Ovary (tissue), 9 donors: ENCODE data around the gene GUCY1A1. TPM values are rescaled to one million over a fixed set of nuclear protein-coding genes. Genes with fewer than 3 reads are reported as not detected.

Experiments
- DNase-seq, 5 donors: peaks; one replicate each; pipeline ENCODE4 v3.0.0-alpha.2; 2019 to 2020
- H3K27ac ChIP-seq, 2 donors: fragments of 200-600 bp; one replicate each; pipeline versions ENCODE4 v1.5.1 to v1.8.0; 2019 to 2022
- H3K27me3 ChIP-seq: fragments of 200-600 bp; one replicate; pipeline ENCODE4 v1.8.0; 2022
- H3K36me3 ChIP-seq: fragments of 200-600 bp; sonication (generic); one replicate; pipeline ENCODE4 v1.5.1; 2019
- H3K4me1 ChIP-seq: one replicate; pipeline ENCODE4 v1.8.1; 2013; ENCODE audit warnings: mild to moderate bottlenecking, moderate library complexity; ENCODE audit not compliant: insufficient read depth
- H3K4me3 ChIP-seq: fragments of 200-600 bp; sonication (generic); one replicate; pipeline ENCODE4 v1.5.1; 2017
- H3K9me3 ChIP-seq, 2 donors: fragments of 200-600 bp in 1 of 2; sonication (generic) in 1 of 2; one replicate each; pipeline versions ENCODE4 v1.5.1 to v1.8.1; 2013 to 2019; ENCODE audit warnings: mild to moderate bottlenecking in 1 of 2, moderate library complexity in 1 of 2
- CTCF ChIP-seq, 3 donors: fragments of 450-650 bp in 2 of 3; fragments of 200-600 bp in 1 of 3; IDR thresholded peaks; one replicate each; pipeline versions ENCODE4 v1.5.1 to v1.8.0; 2016 to 2022; ENCODE audit warnings: antibody characterized with exemption in 3 of 3, mild to moderate bottlenecking in 1 of 3
- EP300 ChIP-seq: sonication (generic); formaldehyde crosslinking; IDR thresholded peaks from one replicate; pipeline ENCODE4 v1.6.1; 2017; ENCODE audit warnings: antibody characterized with exemption
- POLR2A ChIP-seq: fragments of 450-650 bp; IDR thresholded peaks from one replicate; pipeline ENCODE4 v1.6.1; 2017; ENCODE audit warnings: antibody characterized with exemption, mild to moderate bottlenecking, moderate library complexity
- WGBS, 3 donors: extraction: QIAGEN DNeasy Blood & Tissue Kit in 1 of 3; methylation state at CpG; one replicate each; pipeline versions ENCODE4 v1.1.5 to v1.1.7; 2013 to 2017; 5-methylcytosine and 5-hydroxymethylcytosine counted together
- intact Hi-C, 4 donors: fragments of 100-400 bp; cut with DNase I; formaldehyde crosslinking; loops; one replicate each; pipeline versions ENCODE4 v1.11.0 to v1.15.1; 2022 to 2023
- polyA plus RNA-seq, 2 donors: library from polyadenylated mRNA; stranded (reverse); fragments of 200-250 nt in 1 of 2; fragments of 350-450 nt in 1 of 2; fragmentation: Illumina TruSeq in 1 of 2; extraction: RNeasy Lipid Tissue Mini Kit (QIAGEN cat#74804) in 1 of 2; gene quantifications; one replicate each; pipeline ENCODE4 v1.2.3, GENCODE V29; 2013 to 2014
- total RNA-seq, 7 donors: library from RNA; depleted of rRNA in 2 of 7; stranded (reverse); fragments of >200 nt in 2 of 7; fragmentation: NEBNext Ultra II Directional in 3 of 7; extraction: Animal tissue kit (Norgen Biotek cat#: 25700) in 3 of 7; gene quantifications; one replicate each; pipeline versions ENCODE4 v1.1.0 to v1.2.4, GENCODE V29; 2016 to 2023
- donor health status: DM: no; HTN: no; CAD: no; lungs with moderate emphysema.
- donor health status: DM: no; HTN: no; CAD: no.
- donor health status: Bipolar disorder and iron deficiency.
- donor health status: DM: yes; HTN: yes; CAD: no.
- donor health status: DM: no; HTN: no; CAD: no.
- donor health status: DM: yes; HTN: yes; CAD: no.

The GUCY1A1 gene
- total and polyA plus RNA-seq, 9 donors, result 3.0 to 26.9 (median 6.4) TPM

DNA sequence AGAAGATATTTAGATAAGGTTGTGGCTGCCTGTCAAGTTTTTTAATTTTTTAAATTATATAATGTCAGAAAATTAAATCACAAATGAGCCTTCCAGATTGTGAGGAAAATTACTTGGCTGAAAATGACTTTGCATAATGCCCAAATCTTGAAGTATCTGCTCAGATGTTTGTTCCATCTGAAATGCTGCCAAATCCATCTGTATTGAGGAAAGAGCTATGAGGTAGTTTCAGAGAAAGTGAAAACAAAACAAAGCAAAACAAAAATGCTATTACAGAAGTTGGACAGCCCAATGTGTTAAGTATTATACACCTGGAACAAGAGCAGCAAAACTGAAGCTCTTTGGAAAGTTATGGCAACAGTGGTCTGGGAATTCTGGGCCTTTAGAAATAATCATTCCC lies 68.8 kb downstream of the GUCY1A1 start:
- TF ChIP-seq EP300 (no peak), CTCF (IDR thresholded peaks at IDR 0.05) (no peak), POLR2A (no peak)
- intact Hi-C loops, result no loop called here
- Histone ChIP-seq H3K9me3 (no peaks in the 10 kb centered on the region), H3K4me1 (no peaks in the 10 kb centered on the region), H3K36me3 (no peaks in the 10 kb centered on the region), H3K27ac (no peak overlapping the region), H3K27me3 (no peaks in the 10 kb centered on the region), H3K4me3 (no peak overlapping the region)
- DNase-seq, result no peak

DNA sequence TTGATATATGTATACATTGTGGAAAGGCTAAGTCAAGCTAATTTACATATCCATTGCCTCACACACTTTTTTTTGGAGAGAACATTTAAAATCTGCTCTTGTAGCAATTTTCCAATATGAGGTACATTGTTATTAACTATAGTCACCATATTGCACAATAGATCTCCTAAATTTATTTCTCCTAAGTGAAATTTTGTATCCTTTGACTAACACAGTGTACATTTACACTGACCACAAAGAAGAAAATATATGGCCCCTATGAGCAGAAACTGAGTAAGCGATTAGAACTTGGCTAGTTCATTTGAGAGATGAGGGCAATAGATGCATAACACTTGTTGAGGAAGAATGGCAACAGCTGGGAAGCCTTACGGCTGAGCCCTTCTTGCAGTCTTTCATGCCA lies 71.9 kb downstream of the GUCY1A1 start:
- TF ChIP-seq POLR2A (no peak), EP300 (no peak), CTCF (IDR thresholded peaks at IDR 0.05) (no peak)
- H3K4me3 ChIP-seq, result no peak overlapping the region
- H3K4me1 ChIP-seq, result no peaks in the 10 kb centered on the region
- no peak for DNase-seq
- no peaks in the 10 kb centered on the region for H3K36me3 ChIP-seq
- no peak overlapping the region for H3K27ac ChIP-seq
- intact Hi-C loops, result no loop called here
- 83 to 85% (median 84%) methylated on average over 2 of the region's 2 CpGs for WGBS, 3 donors
- no peaks in the 10 kb centered on the region for H3K27me3 ChIP-seq
- no peaks in the 10 kb centered on the region for H3K9me3 ChIP-seq

DNA sequence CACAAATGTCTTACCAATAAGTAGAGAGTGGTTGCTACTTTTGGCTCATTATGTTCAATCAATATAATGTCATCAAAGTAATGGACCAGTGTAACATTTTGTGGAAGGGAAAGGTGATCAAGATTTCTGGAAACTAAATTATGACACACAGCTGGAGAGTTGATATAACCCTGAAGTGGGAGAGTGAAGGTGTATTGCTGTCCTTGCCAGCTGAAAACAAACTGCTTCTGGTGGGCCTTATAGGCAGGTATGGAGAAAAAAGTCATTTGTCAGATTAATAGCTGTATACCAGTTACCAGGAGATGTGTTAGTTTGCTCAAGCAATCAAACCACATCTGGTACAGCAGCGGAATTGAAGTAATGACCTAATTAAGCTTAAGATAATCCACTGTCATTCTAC lies 74.9 kb downstream of the GUCY1A1 start:
- 95 to 100% (median 97%) methylated on average over 1 of the region's 1 CpG for WGBS, 3 donors
- Histone ChIP-seq H3K27ac (no peak overlapping the region), H3K9me3 (no peaks in the 10 kb centered on the region), H3K4me1 (no peaks in the 10 kb centered on the region), H3K27me3 (no peaks in the 10 kb centered on the region), H3K36me3 (no peaks in the 10 kb centered on the region), H3K4me3 (no peak overlapping the region)
- intact Hi-C loops, result no loop called here
- TF ChIP-seq POLR2A (no peak), CTCF (IDR thresholded peaks at IDR 0.05) (no peak), EP300 (no peak)
- no peak for DNase-seq

DNA sequence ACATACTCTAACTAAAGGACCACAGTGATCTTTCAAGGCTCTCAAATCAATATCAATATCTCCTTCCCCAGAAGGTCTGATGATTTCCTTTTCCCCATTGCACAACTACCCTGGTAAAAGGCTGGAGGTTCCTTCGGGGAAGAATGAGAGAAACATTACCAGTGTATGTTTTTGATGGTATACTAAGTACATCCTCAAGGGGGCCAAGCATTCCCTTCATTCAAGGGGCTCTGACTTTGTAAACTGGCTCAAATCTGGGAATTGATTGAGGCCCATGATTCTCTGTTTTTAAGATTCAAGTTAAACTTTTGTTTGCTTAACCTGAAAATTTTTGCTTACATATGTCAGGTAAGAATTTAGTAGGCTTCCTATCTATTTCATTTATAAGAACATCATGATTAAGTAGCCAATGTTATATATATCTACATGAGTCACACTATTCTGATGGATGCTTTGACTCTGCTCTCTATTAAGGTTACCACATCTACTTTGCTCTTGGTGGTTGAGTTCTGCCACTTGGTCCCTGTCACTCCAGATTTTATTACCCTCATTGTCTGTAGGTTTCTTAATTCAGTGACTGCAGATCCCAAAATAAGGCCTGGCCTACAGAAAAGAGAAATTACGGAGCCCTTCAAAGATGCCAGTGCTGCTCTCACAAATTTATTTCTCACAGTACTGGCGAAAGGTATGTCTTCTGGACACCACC lies 75.8 kb downstream of the GUCY1A1 start:
- no peak for DNase-seq
- Histone ChIP-seq H3K9me3 (no peaks in the 10 kb centered on the region), H3K4me1 (no peaks in the 10 kb centered on the region), H3K4me3 (no peak overlapping the region), H3K27me3 (no peaks in the 10 kb centered on the region), H3K27ac (no peak overlapping the region), H3K36me3 (no peaks in the 10 kb centered on the region)
- no peak for TF ChIP-seq POLR2A
- TF ChIP-seq EP300, result no peak
- TF ChIP-seq CTCF (IDR thresholded peaks at IDR 0.05), result no peak
- intact Hi-C loops, result no loop called here
- 64 to 90% (median 78%) methylated on average over 3 of the region's 3 CpGs for WGBS, 3 donors
